Testis (tissue), 2 donors: ENCODE results near the gene XNDC1N.

Experiments
- POLR2A ChIP-seq: fragments of 450-650 bp; IDR thresholded peaks from one replicate; pipeline ENCODE4 v1.6.1; 2017; ENCODE audit warnings: antibody characterized with exemption, mild to moderate bottlenecking, moderate library complexity
- TF ChIP-seq, protein P1 (sequence below), 3 experiments: fragments of 450-650 bp in 2 of 3; fragments of 200-600 bp in 1 of 3; sonication (generic) in 1 of 3; IDR thresholded peaks; one replicate each; pipeline ENCODE4 v1.5.1; 2016 to 2019; ENCODE audit warnings: antibody characterized with exemption in 3 of 3, mild to moderate bottlenecking in 2 of 3, moderate library complexity in 1 of 3

GRCh38 chr11:71964641-71965040, 36.2 kb upstream of the XNDC1N start:
- TF ChIP-seq, protein P1, sequence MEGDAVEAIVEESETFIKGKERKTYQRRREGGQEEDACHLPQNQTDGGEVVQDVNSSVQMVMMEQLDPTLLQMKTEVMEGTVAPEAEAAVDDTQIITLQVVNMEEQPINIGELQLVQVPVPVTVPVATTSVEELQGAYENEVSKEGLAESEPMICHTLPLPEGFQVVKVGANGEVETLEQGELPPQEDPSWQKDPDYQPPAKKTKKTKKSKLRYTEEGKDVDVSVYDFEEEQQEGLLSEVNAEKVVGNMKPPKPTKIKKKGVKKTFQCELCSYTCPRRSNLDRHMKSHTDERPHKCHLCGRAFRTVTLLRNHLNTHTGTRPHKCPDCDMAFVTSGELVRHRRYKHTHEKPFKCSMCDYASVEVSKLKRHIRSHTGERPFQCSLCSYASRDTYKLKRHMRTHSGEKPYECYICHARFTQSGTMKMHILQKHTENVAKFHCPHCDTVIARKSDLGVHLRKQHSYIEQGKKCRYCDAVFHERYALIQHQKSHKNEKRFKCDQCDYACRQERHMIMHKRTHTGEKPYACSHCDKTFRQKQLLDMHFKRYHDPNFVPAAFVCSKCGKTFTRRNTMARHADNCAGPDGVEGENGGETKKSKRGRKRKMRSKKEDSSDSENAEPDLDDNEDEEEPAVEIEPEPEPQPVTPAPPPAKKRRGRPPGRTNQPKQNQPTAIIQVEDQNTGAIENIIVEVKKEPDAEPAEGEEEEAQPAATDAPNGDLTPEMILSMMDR (IDR thresholded peaks at IDR 0.05): no peak
- TF ChIP-seq POLR2A: no peak
